ENCODE data around the gene CD4. TPM values are rescaled to one million over a fixed set of nuclear protein-coding genes. Genes with fewer than 3 reads are reported as not detected.

Gene CD4
- total RNA-seq, 2 donors from 2014 or later = 1.6 to 8.6 TPM

GRCh38 chr12:6840761-6841515, 51.6 kb downstream of the CD4 start, which contains the start of gene GNB3:
TSS of gene GNB3 (plus strand) at chr12:6840925. CDS start at chr12:6841288, 363 bp downstream.
- no peaks in the 10 kb centered on the region for H3K36me3 ChIP-seq
- no peak within 1 kb of the TSS for H3K27ac ChIP-seq
- no peaks in the 10 kb centered on the region for H3K4me1 ChIP-seq (replicated peaks)
- H3K27me3 ChIP-seq (replicated peaks; ENCODE audit: insufficient read depth) = no peaks in the 10 kb centered on the region
- no peak for DNase-seq (ENCODE audit: low spot score)
- no peaks in the 10 kb centered on the region for H3K9me3 ChIP-seq
- H3K4me3 ChIP-seq = no peak within 1 kb of the TSS
- TF ChIP-seq, protein P1, sequence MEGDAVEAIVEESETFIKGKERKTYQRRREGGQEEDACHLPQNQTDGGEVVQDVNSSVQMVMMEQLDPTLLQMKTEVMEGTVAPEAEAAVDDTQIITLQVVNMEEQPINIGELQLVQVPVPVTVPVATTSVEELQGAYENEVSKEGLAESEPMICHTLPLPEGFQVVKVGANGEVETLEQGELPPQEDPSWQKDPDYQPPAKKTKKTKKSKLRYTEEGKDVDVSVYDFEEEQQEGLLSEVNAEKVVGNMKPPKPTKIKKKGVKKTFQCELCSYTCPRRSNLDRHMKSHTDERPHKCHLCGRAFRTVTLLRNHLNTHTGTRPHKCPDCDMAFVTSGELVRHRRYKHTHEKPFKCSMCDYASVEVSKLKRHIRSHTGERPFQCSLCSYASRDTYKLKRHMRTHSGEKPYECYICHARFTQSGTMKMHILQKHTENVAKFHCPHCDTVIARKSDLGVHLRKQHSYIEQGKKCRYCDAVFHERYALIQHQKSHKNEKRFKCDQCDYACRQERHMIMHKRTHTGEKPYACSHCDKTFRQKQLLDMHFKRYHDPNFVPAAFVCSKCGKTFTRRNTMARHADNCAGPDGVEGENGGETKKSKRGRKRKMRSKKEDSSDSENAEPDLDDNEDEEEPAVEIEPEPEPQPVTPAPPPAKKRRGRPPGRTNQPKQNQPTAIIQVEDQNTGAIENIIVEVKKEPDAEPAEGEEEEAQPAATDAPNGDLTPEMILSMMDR (IDR thresholded peaks at IDR 0.05) = no peak
- no peak for TF ChIP-seq POLR2AphosphoS5 (IDR thresholded peaks at IDR 0.05)
- TF ChIP-seq POLR2A (IDR thresholded peaks at IDR 0.05) = no peak
- intact Hi-C loops (cut with DNase I) = no loop called here
- WGBS = 60% methylated on average over 23 of the region's 24 CpGs

- no peak for TF ChIP-seq POLR2A (IDR thresholded peaks at IDR 0.05)
- no peak for TF ChIP-seq POLR2AphosphoS5 (IDR thresholded peaks at IDR 0.05)
- TF ChIP-seq, protein P1 (IDR thresholded peaks at IDR 0.05) = no peak
These were observed 52.7 kb downstream of the CD4 start for GRCh38 chr12:6842075-6842474.

GRCh38 chr12:6843118-6843902, 54.0 kb downstream of the CD4 start:
- no peak overlapping the region for H3K4me3 ChIP-seq
- no peaks in the 10 kb centered on the region for H3K4me1 ChIP-seq (replicated peaks)
- WGBS = 86% methylated on average over 15 of the region's 16 CpGs
- H3K27ac ChIP-seq = no peak overlapping the region
- no peaks in the 10 kb centered on the region for H3K36me3 ChIP-seq
- DNase-seq (ENCODE audit: low spot score) = no peak
- intact Hi-C loops (cut with DNase I) = no loop called here
- no peaks in the 10 kb centered on the region for H3K9me3 ChIP-seq
- TF ChIP-seq POLR2AphosphoS5 (IDR thresholded peaks at IDR 0.05) (no peak), POLR2A (IDR thresholded peaks at IDR 0.05) (no peak)
- TF ChIP-seq, protein P1 (IDR thresholded peaks at IDR 0.05) = no peak
- H3K27me3 ChIP-seq (replicated peaks; ENCODE audit: insufficient read depth) = no peaks in the 10 kb centered on the region

More at GRCh38 chr12:6842075-6842474, 52.7 kb downstream of the CD4 start:
- 85% methylated on average over 4 of the region's 4 CpGs for WGBS
- H3K9me3 ChIP-seq = no peaks in the 10 kb centered on the region
- H3K4me1 ChIP-seq (replicated peaks) = no peaks in the 10 kb centered on the region
- H3K36me3 ChIP-seq = no peaks in the 10 kb centered on the region
- H3K4me3 ChIP-seq = no peak overlapping the region
- no peak overlapping the region for H3K27ac ChIP-seq
- no peak for DNase-seq (ENCODE audit: low spot score)
- intact Hi-C loops (cut with DNase I) = no loop called here
- no peaks in the 10 kb centered on the region for H3K27me3 ChIP-seq (replicated peaks; ENCODE audit: insufficient read depth)

DNA sequence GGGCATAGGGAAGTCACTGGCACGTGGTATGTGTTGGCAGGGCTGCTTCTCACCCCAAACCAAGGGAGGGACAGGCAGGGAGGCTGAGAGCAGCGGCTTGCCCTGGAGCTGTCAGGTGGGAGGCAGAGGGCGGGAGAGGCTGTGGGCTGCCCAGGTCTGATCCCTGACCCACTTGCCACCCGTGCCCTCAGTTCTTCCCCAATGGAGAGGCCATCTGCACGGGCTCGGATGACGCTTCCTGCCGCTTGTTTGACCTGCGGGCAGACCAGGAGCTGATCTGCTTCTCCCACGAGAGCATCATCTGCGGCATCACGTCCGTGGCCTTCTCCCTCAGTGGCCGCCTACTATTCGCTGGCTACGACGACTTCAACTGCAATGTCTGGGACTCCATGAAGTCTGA, 56.1 kb downstream of the CD4 start:
- Histone ChIP-seq H3K27me3 (replicated peaks; ENCODE audit: insufficient read depth) (no peaks in the 10 kb centered on the region), H3K27ac (no peak overlapping the region), H3K9me3 (no peaks in the 10 kb centered on the region), H3K4me1 (replicated peaks) (no peaks in the 10 kb centered on the region), H3K4me3 (no peak overlapping the region), H3K36me3 (no peaks in the 10 kb centered on the region)
- TF ChIP-seq, protein P1 (IDR thresholded peaks at IDR 0.05) = no peak
- TF ChIP-seq POLR2A (IDR thresholded peaks at IDR 0.05) = no peak
- TF ChIP-seq POLR2AphosphoS5 (IDR thresholded peaks at IDR 0.05) = no peak
- intact Hi-C loops (cut with DNase I) = no loop called here
- 88% methylated on average over 17 of the region's 17 CpGs for WGBS
- no peak for DNase-seq (ENCODE audit: low spot score)
